Retinal pigment epithelial cell (primary cell): ENCODE results near the gene SEC61A1.

ENCODE experiments used
- DNase-seq: peaks from one replicate; pipeline ENCODE4 v3.0.0-alpha.2; 2010; ENCODE audit warnings: low read depth
- H3K4me3 ChIP-seq: 2 replicates; pipeline ENCODE4 v1.5.1; 2011; ENCODE audit warnings: mild to moderate bottlenecking, low read length, control low read depth, moderate library complexity
- TF ChIP-seq, protein P1 (sequence below): conservative IDR thresholded peaks from 2 replicates; pipeline ENCODE4 v1.5.1; 2011; ENCODE audit warnings: low read depth, low read length, control low read depth, inconsistent platforms

SEC61A1 gene

DNA sequence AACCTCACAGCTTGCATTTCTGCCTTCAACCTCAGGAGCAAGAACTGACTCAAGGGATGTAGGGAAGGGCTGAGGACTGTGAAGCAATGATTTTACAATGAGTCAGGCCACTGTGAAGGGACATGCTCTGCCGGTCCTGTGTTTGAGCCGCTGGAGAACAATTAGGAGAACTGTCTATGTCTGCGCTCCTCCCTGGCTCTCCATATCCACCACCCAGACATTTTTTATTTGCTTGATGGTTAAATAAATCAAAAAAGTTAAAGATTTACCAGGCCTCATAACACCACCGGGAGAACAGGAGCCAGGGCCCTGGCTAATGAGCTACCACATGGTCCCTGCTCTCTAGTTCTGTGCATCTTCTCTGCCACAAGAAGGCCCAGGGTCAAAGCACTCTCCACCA is 29.6 kb downstream of the SEC61A1 start:
- no peak overlapping the region for H3K4me3 ChIP-seq
- DNase-seq, result no peak
- TF ChIP-seq, protein P1, sequence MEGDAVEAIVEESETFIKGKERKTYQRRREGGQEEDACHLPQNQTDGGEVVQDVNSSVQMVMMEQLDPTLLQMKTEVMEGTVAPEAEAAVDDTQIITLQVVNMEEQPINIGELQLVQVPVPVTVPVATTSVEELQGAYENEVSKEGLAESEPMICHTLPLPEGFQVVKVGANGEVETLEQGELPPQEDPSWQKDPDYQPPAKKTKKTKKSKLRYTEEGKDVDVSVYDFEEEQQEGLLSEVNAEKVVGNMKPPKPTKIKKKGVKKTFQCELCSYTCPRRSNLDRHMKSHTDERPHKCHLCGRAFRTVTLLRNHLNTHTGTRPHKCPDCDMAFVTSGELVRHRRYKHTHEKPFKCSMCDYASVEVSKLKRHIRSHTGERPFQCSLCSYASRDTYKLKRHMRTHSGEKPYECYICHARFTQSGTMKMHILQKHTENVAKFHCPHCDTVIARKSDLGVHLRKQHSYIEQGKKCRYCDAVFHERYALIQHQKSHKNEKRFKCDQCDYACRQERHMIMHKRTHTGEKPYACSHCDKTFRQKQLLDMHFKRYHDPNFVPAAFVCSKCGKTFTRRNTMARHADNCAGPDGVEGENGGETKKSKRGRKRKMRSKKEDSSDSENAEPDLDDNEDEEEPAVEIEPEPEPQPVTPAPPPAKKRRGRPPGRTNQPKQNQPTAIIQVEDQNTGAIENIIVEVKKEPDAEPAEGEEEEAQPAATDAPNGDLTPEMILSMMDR, result no peak

DNA sequence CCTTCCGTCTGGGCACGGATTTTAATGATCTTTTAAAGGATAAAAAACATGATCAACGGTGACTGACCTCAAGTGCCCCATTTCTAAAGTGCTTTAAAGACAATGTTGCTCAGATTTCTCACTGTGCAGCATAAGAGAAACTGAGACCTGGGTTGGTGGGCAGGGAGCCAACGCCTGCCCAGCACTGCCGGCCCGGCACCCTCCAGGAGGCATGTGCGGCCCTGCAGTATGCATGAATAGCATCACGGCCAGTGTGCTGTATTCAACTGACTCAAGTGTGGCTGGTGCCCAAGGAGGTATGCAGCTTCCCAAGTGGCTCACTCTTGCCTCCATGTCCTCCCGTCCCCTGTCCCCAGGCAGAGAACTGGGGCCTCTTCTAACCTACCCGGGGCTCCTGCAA is 30.3 kb downstream of the SEC61A1 start:
- TF ChIP-seq, protein P1, result no peak

DNA sequence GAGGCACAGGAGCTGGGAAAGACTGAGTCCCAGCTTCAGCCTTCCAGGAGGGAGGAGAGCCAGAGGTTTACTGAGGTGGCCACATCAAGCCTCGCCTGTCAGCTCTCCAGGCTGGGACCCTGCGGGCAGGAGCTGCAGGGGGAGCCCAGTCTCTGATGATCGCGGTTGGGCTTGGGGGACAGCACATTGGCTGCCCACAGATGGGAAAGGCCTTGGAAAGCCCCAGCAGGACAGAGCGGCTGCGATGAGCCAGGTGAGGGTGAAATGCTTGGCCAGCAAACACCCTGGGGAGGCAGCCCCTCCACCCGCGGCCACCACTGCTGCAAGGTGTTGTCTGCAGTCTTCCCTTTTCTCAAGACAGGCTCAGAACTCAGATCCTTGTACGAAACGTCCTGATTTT is 31.2 kb downstream of the SEC61A1 start:
- no peak overlapping the region for H3K4me3 ChIP-seq
- TF ChIP-seq, protein P1, result no peak
- DNase-seq, result no peak

More for the DNA sequence above, 30.3 kb downstream of the SEC61A1 start:
- no peak overlapping the region for H3K4me3 ChIP-seq
- no peak for DNase-seq

DNA sequence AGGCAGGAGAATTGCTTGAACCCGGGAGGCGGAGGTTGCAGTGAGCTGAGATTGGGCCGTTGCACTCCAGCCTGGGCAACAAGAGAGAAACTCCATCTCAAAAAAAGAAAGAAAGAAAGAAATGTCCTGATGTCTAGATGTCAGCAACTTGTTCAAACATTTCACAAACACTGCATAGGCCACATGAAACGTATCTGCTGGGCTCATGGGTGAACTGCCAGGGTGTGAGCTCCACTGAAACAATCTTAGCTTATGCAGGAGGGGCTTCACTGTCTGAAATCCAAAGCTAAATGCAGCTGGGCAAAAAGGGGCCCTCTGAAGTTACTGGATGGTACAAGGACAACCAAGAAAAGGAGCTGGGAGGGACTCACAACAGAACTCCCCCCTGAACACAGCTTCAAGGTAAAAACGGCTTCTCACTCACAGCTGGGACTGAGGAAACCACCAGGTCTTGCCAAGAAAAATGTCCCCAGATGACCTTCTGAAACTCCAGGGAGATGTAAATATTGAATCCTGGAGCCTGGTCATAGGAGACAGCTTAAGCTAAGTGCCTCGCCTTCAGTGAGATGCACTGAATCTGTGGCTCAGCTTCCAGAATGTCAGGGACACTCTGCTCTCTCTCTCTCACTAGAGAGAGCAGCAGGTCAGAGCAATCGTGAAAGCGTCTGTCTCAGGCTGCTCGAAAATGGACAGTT is 31.9 kb downstream of the SEC61A1 start:
- DNase-seq, result no peak
- no peak overlapping the region for H3K4me3 ChIP-seq
- TF ChIP-seq, protein P1, result no peak

DNA sequence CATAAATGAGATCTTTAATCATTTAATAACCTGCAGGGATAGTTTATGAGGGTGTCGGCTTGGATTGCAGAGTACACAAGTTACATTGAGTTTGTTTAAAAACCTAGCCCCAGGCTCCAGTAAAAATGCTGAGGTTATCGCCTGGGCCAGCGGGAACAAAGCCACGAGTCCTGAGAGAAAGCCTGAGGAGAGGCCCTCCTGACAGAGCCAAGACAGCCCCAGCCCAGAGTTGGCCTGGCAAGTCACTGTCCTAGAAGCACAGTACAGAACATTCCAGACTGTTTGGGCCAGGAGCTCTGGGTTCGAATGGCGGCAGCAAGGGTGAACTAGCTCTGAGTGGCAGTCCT is 32.4 kb downstream of the SEC61A1 start:
- no peak for DNase-seq
- TF ChIP-seq, protein P1, result no peak
- H3K4me3 ChIP-seq, result no peak overlapping the region

DNA sequence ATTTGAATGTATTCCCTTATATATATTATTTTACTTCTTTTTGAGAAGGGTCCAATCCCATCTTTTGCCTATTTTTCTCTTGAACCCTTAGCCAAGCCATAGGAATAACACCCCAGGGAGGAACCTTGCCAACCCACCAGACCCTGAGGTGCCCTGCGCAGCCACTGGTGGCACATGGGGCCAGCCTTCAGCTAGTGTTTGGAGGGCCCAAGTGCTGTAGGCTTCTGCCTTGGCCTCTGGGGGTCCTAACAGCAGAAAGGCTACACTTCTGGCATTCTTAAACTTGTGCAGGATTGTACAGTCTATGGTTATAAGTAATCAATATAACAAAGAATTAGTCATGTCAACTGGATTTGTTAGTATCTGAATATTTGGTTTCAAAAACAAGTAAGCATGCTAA is 36.9 kb downstream of the SEC61A1 start:
- no peak for DNase-seq
- no peak overlapping the region for H3K4me3 ChIP-seq
- TF ChIP-seq, protein P1, result no peak

DNA sequence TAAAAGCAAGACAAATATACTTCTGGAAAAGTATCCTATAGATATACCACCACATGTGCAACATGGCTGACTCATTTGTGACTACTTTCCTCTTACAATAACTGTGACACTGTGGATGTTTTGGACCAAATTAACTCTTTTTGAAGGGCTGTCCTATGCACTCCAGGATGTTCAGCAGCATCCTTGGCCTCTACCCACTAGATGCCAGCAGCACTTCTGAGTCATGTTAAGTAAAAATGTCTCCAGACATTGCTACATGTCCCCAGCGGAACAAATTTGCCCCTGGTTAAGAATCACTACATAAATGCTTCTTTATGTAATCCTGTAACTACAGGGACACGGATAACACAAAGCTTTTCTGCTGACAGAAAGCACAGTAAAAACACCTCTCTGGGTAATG is 39.3 kb downstream of the SEC61A1 start:
- TF ChIP-seq, protein P1, result no peak
- DNase-seq, result no peak
- no peak overlapping the region for H3K4me3 ChIP-seq
